M059J (cell line): ENCODE results near the gene GDPD5. TPM values are rescaled to one million over a fixed set of nuclear protein-coding genes. Genes with fewer than 3 reads are reported as not detected.
A peak's percentile ranks its signal among the peaks of the same experiment; 100 is the strongest.

Experiments used
- DNase-seq: peaks from one replicate; pipeline ENCODE4 v3.0.0-alpha.2; 2012; ENCODE audit warnings: low read depth
- total RNA-seq: library from RNA; depleted of rRNA; stranded (reverse); fragments of >200 nt; shearing (Covaris generic); gene quantifications from 2 replicates; pipeline ENCODE4 v1.2.3, GENCODE V29; 2014

Gene GDPD5
- total RNA-seq, 1 experiment from 2014 or later = 13.8 TPM

GRCh38 chr11:75473684-75474083 is 52.1 kb downstream of the GDPD5 start:
- no peak for DNase-seq

- DNase-seq = no peak
Measured at GRCh38 chr11:75472081-75472732, 53.5 kb downstream of the GDPD5 start.

GRCh38 chr11:75471176-75471973 is 54.4 kb downstream of the GDPD5 start:
- DNase-seq = no peak

GRCh38 chr11:75470476-75471080 is 55.2 kb downstream of the GDPD5 start:
- DNase-seq = no peak

- DNase-seq = no peak
Measured at GRCh38 chr11:75469785-75470405, 55.8 kb downstream of the GDPD5 start.

- DNase-seq = peak; percentile 34
Measured at GRCh38 chr11:75468534-75469340, 57.0 kb downstream of the GDPD5 start.

GRCh38 chr11:75467881-75468280 is 57.9 kb downstream of the GDPD5 start:
- no peak for DNase-seq

- DNase-seq = no peak
Measured at GRCh38 chr11:75467311-75467710, 58.4 kb downstream of the GDPD5 start.

- DNase-seq = no peak
Measured at GRCh38 chr11:75465701-75466531, 59.8 kb downstream of the GDPD5 start.

GRCh38 chr11:75463106-75463774 is 62.5 kb downstream of the GDPD5 start:
- DNase-seq = no peak

GRCh38 chr11:75462117-75462653 is 63.6 kb downstream of the GDPD5 start:
- no peak for DNase-seq

- DNase-seq = no peak
Measured at GRCh38 chr11:75461151-75461550, 64.6 kb downstream of the GDPD5 start.

- DNase-seq = no peak
Measured at GRCh38 chr11:75456596-75457183, 69.1 kb downstream of the GDPD5 start.

- DNase-seq = no peak
Measured at GRCh38 chr11:75454987-75455386, 70.8 kb downstream of the GDPD5 start.

- DNase-seq = peak; percentile 49
Measured at GRCh38 chr11:75453916-75454655, 71.7 kb downstream of the GDPD5 start.

- no peak for DNase-seq
Measured at GRCh38 chr11:75450826-75451821, 74.6 kb downstream of the GDPD5 start.

GRCh38 chr11:75450236-75450635 is 75.5 kb downstream of the GDPD5 start:
- peak; percentile 27 for DNase-seq
